Measurements from ENCODE around the gene GPC5.

- TF ChIP-seq ZFP36 (IDR thresholded peaks at IDR 0.05; ENCODE audit: borderline replicate concordance, partially characterized antibody) = no peak
- no peak for TF ChIP-seq NPAS2 (CRISPR knock-in tag; IDR thresholded peaks at IDR 0.05; ENCODE audit: borderline replicate concordance)
- no peak for TF ChIP-seq HOXB13 (CRISPR knock-in tag; IDR thresholded peaks at IDR 0.05; ENCODE audit: low read depth)
- TF ChIP-seq PBX3 (IDR thresholded peaks at IDR 0.05) = no peak
- peak; percentile 44 to 55; a peak in 3 of 4 replicates for TF ChIP-seq CEBPB (IDR thresholded peaks at IDR 0.05)
- TF ChIP-seq, protein P1, sequence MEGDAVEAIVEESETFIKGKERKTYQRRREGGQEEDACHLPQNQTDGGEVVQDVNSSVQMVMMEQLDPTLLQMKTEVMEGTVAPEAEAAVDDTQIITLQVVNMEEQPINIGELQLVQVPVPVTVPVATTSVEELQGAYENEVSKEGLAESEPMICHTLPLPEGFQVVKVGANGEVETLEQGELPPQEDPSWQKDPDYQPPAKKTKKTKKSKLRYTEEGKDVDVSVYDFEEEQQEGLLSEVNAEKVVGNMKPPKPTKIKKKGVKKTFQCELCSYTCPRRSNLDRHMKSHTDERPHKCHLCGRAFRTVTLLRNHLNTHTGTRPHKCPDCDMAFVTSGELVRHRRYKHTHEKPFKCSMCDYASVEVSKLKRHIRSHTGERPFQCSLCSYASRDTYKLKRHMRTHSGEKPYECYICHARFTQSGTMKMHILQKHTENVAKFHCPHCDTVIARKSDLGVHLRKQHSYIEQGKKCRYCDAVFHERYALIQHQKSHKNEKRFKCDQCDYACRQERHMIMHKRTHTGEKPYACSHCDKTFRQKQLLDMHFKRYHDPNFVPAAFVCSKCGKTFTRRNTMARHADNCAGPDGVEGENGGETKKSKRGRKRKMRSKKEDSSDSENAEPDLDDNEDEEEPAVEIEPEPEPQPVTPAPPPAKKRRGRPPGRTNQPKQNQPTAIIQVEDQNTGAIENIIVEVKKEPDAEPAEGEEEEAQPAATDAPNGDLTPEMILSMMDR (IDR thresholded peaks at IDR 0.05) = no peak
- TF ChIP-seq FOSL2 (IDR thresholded peaks at IDR 0.05) = no peak
- TF ChIP-seq FOSL2 (CRISPR knock-in tag; IDR thresholded peaks at IDR 0.05) = no peak
Observed at GRCh38 chr13:91361755-91362271, 36.6 kb upstream of the GPC5 start.

Data from A549 (cell line).